ENCODE results near the gene LLCFC1. TPM values are rescaled to one million over a fixed set of nuclear protein-coding genes. Genes with fewer than 3 reads are reported as not detected.

The LLCFC1 gene
- total and polyA plus RNA-seq, 2 donors from 2014 or later, result not detected

GRCh38 chr7:142894985-142895593 lies 44.2 kb upstream of the LLCFC1 start:
- no peaks in the 10 kb centered on the region for H3K9me3 ChIP-seq (ENCODE audit: control insufficient read depth in 2 of 3, insufficient read depth in 1 of 3, low read length in 3 of 3)
- no peak for DNase-seq
- no peaks in the 10 kb centered on the region for H3K27me3 ChIP-seq (ENCODE audit: control insufficient read depth, insufficient read depth, low read length)
- no peak overlapping the region for H3K27ac ChIP-seq (ENCODE audit: low read depth in 2 of 2, low read length in 2 of 2)
- no peaks in the 10 kb centered on the region for H3K36me3 ChIP-seq (ENCODE audit: control insufficient read depth in 2 of 3, insufficient read depth in 3 of 3, low read length in 3 of 3)
- H3K4me3 ChIP-seq (ENCODE audit: low read length in 3 of 3), result no peak overlapping the region
- intact Hi-C loops (cut with DNase I), result no loop called here
- FAIRE-seq, result no peak
- H3K4me1 ChIP-seq (ENCODE audit: control insufficient read depth in 2 of 3, insufficient read depth in 2 of 3, low read depth in 1 of 3, low read length in 3 of 3), result no peaks in the 10 kb centered on the region
- TF ChIP-seq CTCF (IDR thresholded peaks at IDR 0.05; ENCODE audit: borderline replicate concordance, extremely low read depth, insufficient read depth), result no peak
- H3K9ac ChIP-seq (ENCODE audit: low read length in 3 of 3), result no peak overlapping the region

GRCh38 chr7:142896151-142896550 lies 43.1 kb upstream of the LLCFC1 start:
- DNase-seq (no peak), FAIRE-seq (no peak)
- no peak overlapping the region for H3K9ac ChIP-seq (ENCODE audit: low read length in 3 of 3)
- intact Hi-C loops (cut with DNase I), result no loop called here
- no peak overlapping the region for H3K4me3 ChIP-seq (ENCODE audit: low read length in 3 of 3)
- no peaks in the 10 kb centered on the region for H3K36me3 ChIP-seq (ENCODE audit: control insufficient read depth in 2 of 3, insufficient read depth in 3 of 3, low read length in 3 of 3)
- no peak for TF ChIP-seq CTCF (IDR thresholded peaks at IDR 0.05; ENCODE audit: borderline replicate concordance, extremely low read depth, insufficient read depth)
- no peaks in the 10 kb centered on the region for H3K27me3 ChIP-seq (ENCODE audit: control insufficient read depth, insufficient read depth, low read length)
- no peaks in the 10 kb centered on the region for H3K9me3 ChIP-seq (ENCODE audit: control insufficient read depth in 2 of 3, insufficient read depth in 1 of 3, low read length in 3 of 3)
- no peaks in the 10 kb centered on the region for H3K4me1 ChIP-seq (ENCODE audit: control insufficient read depth in 2 of 3, insufficient read depth in 2 of 3, low read depth in 1 of 3, low read length in 3 of 3)
- no peak overlapping the region for H3K27ac ChIP-seq (ENCODE audit: low read depth in 2 of 2, low read length in 2 of 2)

GRCh38 chr7:142896741-142897379 lies 42.4 kb upstream of the LLCFC1 start:
- Histone ChIP-seq H3K27me3 (ENCODE audit: control insufficient read depth, insufficient read depth, low read length) (no peaks in the 10 kb centered on the region), H3K4me3 (ENCODE audit: low read length in 3 of 3) (no peak overlapping the region), H3K4me1 (ENCODE audit: control insufficient read depth in 2 of 3, insufficient read depth in 2 of 3, low read depth in 1 of 3, low read length in 3 of 3) (no peaks in the 10 kb centered on the region), H3K36me3 (ENCODE audit: control insufficient read depth in 2 of 3, insufficient read depth in 3 of 3, low read length in 3 of 3) (no peaks in the 10 kb centered on the region), H3K27ac (ENCODE audit: low read depth in 2 of 2, low read length in 2 of 2) (no peak overlapping the region), H3K9ac (ENCODE audit: low read length in 3 of 3) (no peak overlapping the region), H3K9me3 (ENCODE audit: control insufficient read depth in 2 of 3, insufficient read depth in 1 of 3, low read length in 3 of 3) (no peaks in the 10 kb centered on the region)
- intact Hi-C loops (cut with DNase I), result no loop called here
- DNase-seq (no peak), FAIRE-seq (no peak)
- TF ChIP-seq CTCF (IDR thresholded peaks at IDR 0.05; ENCODE audit: borderline replicate concordance, extremely low read depth, insufficient read depth), result no peak

Measured in kidney (tissue), 14 donors.